NCI-H1930 (cell line): ENCODE data around the gene MAML2.
"Not testable (repeated sequence)": the region's sequence is repeated elsewhere in the genome, so short reads cannot be mapped to it uniquely, and the experiment has no call there.

Experiments
- DNase-seq, 2 experiments: peaks; one replicate each; lab custom pipeline; 2025; lab: John Stamatoyannopoulos, UW

The MAML2 gene

GRCh38 chr11:96268527-96268926, 74.5 kb downstream of the MAML2 start:
- not testable (repeated sequence) for DNase-seq

GRCh38 chr11:96267496-96268032, 75.4 kb downstream of the MAML2 start:
- DNase-seq = no peak

GRCh38 chr11:96267001-96267495, 75.9 kb downstream of the MAML2 start:
- no peak for DNase-seq

GRCh38 chr11:96265972-96266371, 77.0 kb downstream of the MAML2 start:
- DNase-seq = no peak

- no peak for DNase-seq
Observed at GRCh38 chr11:96265220-96265737, 77.7 kb downstream of the MAML2 start.

GRCh38 chr11:96264364-96264763, 78.6 kb downstream of the MAML2 start:
- no peak for DNase-seq

- no peak for DNase-seq
Observed at GRCh38 chr11:96263238-96263763, 79.7 kb downstream of the MAML2 start.

- DNase-seq = no peak
Observed at GRCh38 chr11:96260532-96260931, 82.5 kb downstream of the MAML2 start.

GRCh38 chr11:96260067-96260511, 82.9 kb downstream of the MAML2 start:
- no peak for DNase-seq

- DNase-seq = no peak
Observed at GRCh38 chr11:96259134-96259830, 83.7 kb downstream of the MAML2 start.

- no peak for DNase-seq
Observed at GRCh38 chr11:96257972-96258934, 84.7 kb downstream of the MAML2 start.

GRCh38 chr11:96257036-96257435, 86.0 kb downstream of the MAML2 start:
- DNase-seq = no peak

GRCh38 chr11:96256215-96257011, 86.6 kb downstream of the MAML2 start:
- DNase-seq = no peak

- no peak for DNase-seq
Observed at GRCh38 chr11:96254854-96255253, 88.1 kb downstream of the MAML2 start.

- DNase-seq = no peak
Observed at GRCh38 chr11:96254087-96254486, 88.9 kb downstream of the MAML2 start.

GRCh38 chr11:96246718-96247552, 96.1 kb downstream of the MAML2 start:
- DNase-seq = peak in 1 of 2 experiments; percentile 49

- DNase-seq = no peak
Observed at GRCh38 chr11:96242971-96243647, 99.9 kb downstream of the MAML2 start.

GRCh38 chr11:96242191-96242847, 100.7 kb downstream of the MAML2 start:
- DNase-seq = no peak

GRCh38 chr11:96241331-96241841, 101.6 kb downstream of the MAML2 start:
- no peak for DNase-seq
